A549 (cell line): ENCODE data around the gene FFAR1. TPM values are rescaled to one million over a fixed set of nuclear protein-coding genes. Genes with fewer than 3 reads are reported as not detected.

ENCODE experiments used
- ATAC-seq, 2 experiments: fragments of 200-7000 bp in 1 of 2; fragments of >200 bp in 1 of 2; cut with Nextera tagmentation in 1 of 2; cut with Tn5 transposase in 1 of 2; 3 replicates each; pipeline versions ENCODE4 v1.8.0 to v1.9.1; 2018 to 2020; ENCODE audit warnings: mild to moderate bottlenecking in 1 of 2, moderate library complexity in 1 of 2
- CTCF ChIA-PET: fragments of 300-600 bp; sonication (Branson Sonifier 250); formaldehyde crosslinking; extraction: SDS; loops from one replicate; lab custom pipeline; 2021; ENCODE audit warnings: antibody characterized with exemption, inconsistent platforms; lab: Yijun Ruan, JAX
- POLR2A ChIA-PET: fragments of 350-600 bp; formaldehyde crosslinking; extraction: SDS; loops from one replicate; lab custom pipeline; 2021; ENCODE audit warnings: antibody characterized with exemption, inconsistent platforms; lab: Yijun Ruan, JAX
- DNase-seq, 2 experiments: peaks; one replicate each; pipeline versions ENCODE4 v3.0.0 to v3.0.0-alpha.2; 2011 to 2016; ENCODE audit warnings: low read depth in 1 of 2, low spot score in 1 of 2
- FAIRE-seq: peaks from 2 replicates; lab custom pipeline; 2011; peaks lifted over from hg19 to GRCh38; lab: Jason Lieb, UNC
- H3K27ac ChIP-seq, 2 experiments: fragments of >200 bp; sonication (Bioruptor Twin); formaldehyde crosslinking; 3 replicates each; pipeline ENCODE4 v1.5.1; 2016 to 2017
- H3K4me1 ChIP-seq: fragments of >200 bp; sonication (Bioruptor Twin); formaldehyde crosslinking; 3 replicates; pipeline ENCODE4 v1.6.1; 2016
- H3K4me2 ChIP-seq: fragments of >200 bp; sonication (Bioruptor Twin); formaldehyde crosslinking; 3 replicates; pipeline ENCODE4 v1.6.1; 2016
- H3K4me3 ChIP-seq: fragments of >200 bp; sonication (Bioruptor Twin); formaldehyde crosslinking; 3 replicates; pipeline ENCODE4 v1.5.1; 2016
- H3K9me3 ChIP-seq: fragments of >200 bp; sonication (Bioruptor Twin); formaldehyde crosslinking; 3 replicates; pipeline ENCODE4 v1.6.1; 2016
- CBX8 ChIP-seq: fragments of 200-600 bp; sonication (generic); IDR thresholded peaks from 2 replicates; pipeline ENCODE4 v1.6.1; 2016
- ESRRA ChIP-seq: fragments of 150-350 bp; IDR thresholded peaks from 2 replicates; pipeline ENCODE4 v1.6.1; 2014; ENCODE audit warnings: mild to moderate bottlenecking, low read length, borderline replicate concordance
- FOSL2 ChIP-seq, 2 experiments: fragments of 450-650 bp in 1 of 2; fragments of >200 bp in 1 of 2; sonication (Bioruptor Twin) in 1 of 2; formaldehyde crosslinking; IDR thresholded peaks; 2 replicates each; pipeline versions ENCODE4 v1.5.0 to v1.6.1; 2016 to 2020; ENCODE audit warnings: mild to moderate bottlenecking in 1 of 2, moderate library complexity in 1 of 2
- FOXS1 ChIP-seq: fragments of 250-450 bp; sonication (Bioruptor Pico); IDR thresholded peaks from 2 replicates; pipeline ENCODE4 v1.5.0; 2020; ENCODE audit warnings: mild to moderate bottlenecking, moderate library complexity
- GATA3 ChIP-seq: IDR thresholded peaks from 2 replicates; pipeline ENCODE4 v1.6.1; 2012; ENCODE audit warnings: borderline replicate concordance
- HEYL ChIP-seq: fragments of 250-450 bp; sonication (Bioruptor Pico); IDR thresholded peaks from 2 replicates; pipeline ENCODE4 v1.8.0; 2021; ENCODE audit warnings: mild to moderate bottlenecking, moderate library complexity
- HOXA7 ChIP-seq: fragments of 250-450 bp; sonication (Bioruptor Pico); IDR thresholded peaks from 2 replicates; pipeline ENCODE4 v1.5.0; 2020; ENCODE audit warnings: mild to moderate bottlenecking, moderate library complexity
- HOXB5 ChIP-seq: fragments of 250-450 bp; sonication (Bioruptor Pico); IDR thresholded peaks from 2 replicates; pipeline ENCODE4 v1.5.0; 2020; ENCODE audit warnings: mild to moderate bottlenecking, moderate library complexity
- KDM1A ChIP-seq: fragments of 200-600 bp; sonication (generic); IDR thresholded peaks from 2 replicates; pipeline ENCODE4 v1.6.1; 2016; ENCODE audit warnings: low read depth, mild to moderate bottlenecking
- MAFK ChIP-seq: fragments of 450-650 bp; IDR thresholded peaks from 2 replicates; pipeline ENCODE4 v1.6.1; 2014; ENCODE audit not compliant: partially characterized antibody
- MAZ ChIP-seq: fragments of 150-350 bp; IDR thresholded peaks from 2 replicates; pipeline ENCODE4 v1.6.1; 2014; ENCODE audit warnings: antibody characterized with exemption, low read depth, low read length, borderline replicate concordance
- MYC ChIP-seq: IDR thresholded peaks from 2 replicates; pipeline ENCODE4 v1.6.1; 2012; ENCODE audit warnings: mild to moderate bottlenecking, inconsistent platforms, low read length, improper control_type of control experiment, borderline replicate concordance
- NFE2L2 ChIP-seq: fragments of 150-350 bp; conservative IDR thresholded peaks from 2 replicates; pipeline ENCODE4 v1.6.1; 2014; ENCODE audit warnings: low read length
- NPAS2 ChIP-seq: fragments of 250-450 bp; sonication (Bioruptor Pico); IDR thresholded peaks from 2 replicates; pipeline ENCODE4 v1.8.0; 2022; ENCODE audit warnings: mild to moderate bottlenecking, moderate library complexity, borderline replicate concordance
- POLR2A ChIP-seq: IDR thresholded peaks from 2 replicates; pipeline ENCODE4 v1.6.1; 2012; ENCODE audit warnings: mild to moderate bottlenecking, low read length
- POLR2AphosphoS2 ChIP-seq: conservative IDR thresholded peaks from 2 replicates; pipeline ENCODE4 v1.6.1; 2012; ENCODE audit warnings: low read length, improper control_type of control experiment, inconsistent platforms
- RCOR1 ChIP-seq: fragments of 150-350 bp; IDR thresholded peaks from 2 replicates; pipeline ENCODE4 v1.6.1; 2014; ENCODE audit warnings: antibody characterized with exemption, low read length, low read depth
- TFCP2L1 ChIP-seq: fragments of 250-450 bp; sonication (Bioruptor Pico); IDR thresholded peaks from 2 replicates; pipeline ENCODE4 v1.5.0; 2021; ENCODE audit warnings: mild to moderate bottlenecking
- ZFP36 ChIP-seq: fragments of 450-650 bp; IDR thresholded peaks from 2 replicates; pipeline ENCODE4 v1.6.1; 2014; ENCODE audit warnings: borderline replicate concordance; ENCODE audit not compliant: partially characterized antibody
- WGBS: methylation state at CpG from one replicate; pipeline ENCODE4 v1.1.6; 2017; ENCODE audit errors: missing lambda C conversion rate; 5-methylcytosine and 5-hydroxymethylcytosine counted together
- polyA plus RNA-seq, 4 experiments: library from polyadenylated mRNA; depleted of rRNA in 3 of 4; stranded (reverse); fragments of >200 nt; fragmentation: RNase III in 1 of 4; extraction: RNeasy Plus Mini Kit Qiagen cat#74134 plus additional on column Dnase treatment in 1 of 4; gene quantifications; 2 replicates in 3 of 4; 3 replicates in 1 of 4; pipeline ENCODE4 v1.2.3, GENCODE V29; 2011 to 2017
- TF ChIP-seq, protein P1 (sequence below): fragments of 200-600 bp; sonication (generic); IDR thresholded peaks from 2 replicates; pipeline ENCODE4 v1.6.1; 2016; ENCODE audit warnings: antibody characterized with exemption, mild to moderate bottlenecking, moderate library complexity
- TF ChIP-seq, protein P2 (sequence below): IDR thresholded peaks from 2 replicates; pipeline ENCODE4 v1.6.1; 2012; ENCODE audit warnings: low read depth, borderline replicate concordance
- TF ChIP-seq, protein P3 (sequence below): fragments of 450-650 bp; IDR thresholded peaks from 2 replicates; pipeline ENCODE4 v1.6.1; 2014; ENCODE audit warnings: antibody characterized with exemption
- TF ChIP-seq, protein P4 (sequence below): IDR thresholded peaks from 2 replicates; pipeline ENCODE4 v1.6.1; 2012

Gene FFAR1
- polyA plus RNA-seq, 2 of the 4 experiments (the other 2 are of a cell fraction), result not detected

DNA sequence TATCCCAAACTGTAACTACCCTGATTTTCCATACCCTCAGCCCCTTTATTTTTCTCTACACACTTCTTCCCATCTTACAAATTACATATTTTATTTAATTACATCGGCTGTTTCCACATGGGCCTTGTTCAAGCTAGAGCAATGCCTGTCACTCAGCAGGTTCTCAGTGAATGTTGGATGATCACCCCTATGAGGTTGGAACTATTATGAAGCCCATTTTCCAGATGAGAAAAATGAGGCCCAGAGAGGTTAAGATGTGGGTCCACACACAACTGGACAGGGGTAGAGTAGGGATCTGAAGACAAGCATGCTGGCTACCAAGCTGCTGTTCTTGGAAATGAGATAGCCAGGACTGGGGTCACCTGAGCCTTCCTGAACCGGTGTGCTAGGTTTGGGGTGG lies 45.7 kb upstream of the FFAR1 start (continued):
- TF ChIP-seq, protein P1, sequence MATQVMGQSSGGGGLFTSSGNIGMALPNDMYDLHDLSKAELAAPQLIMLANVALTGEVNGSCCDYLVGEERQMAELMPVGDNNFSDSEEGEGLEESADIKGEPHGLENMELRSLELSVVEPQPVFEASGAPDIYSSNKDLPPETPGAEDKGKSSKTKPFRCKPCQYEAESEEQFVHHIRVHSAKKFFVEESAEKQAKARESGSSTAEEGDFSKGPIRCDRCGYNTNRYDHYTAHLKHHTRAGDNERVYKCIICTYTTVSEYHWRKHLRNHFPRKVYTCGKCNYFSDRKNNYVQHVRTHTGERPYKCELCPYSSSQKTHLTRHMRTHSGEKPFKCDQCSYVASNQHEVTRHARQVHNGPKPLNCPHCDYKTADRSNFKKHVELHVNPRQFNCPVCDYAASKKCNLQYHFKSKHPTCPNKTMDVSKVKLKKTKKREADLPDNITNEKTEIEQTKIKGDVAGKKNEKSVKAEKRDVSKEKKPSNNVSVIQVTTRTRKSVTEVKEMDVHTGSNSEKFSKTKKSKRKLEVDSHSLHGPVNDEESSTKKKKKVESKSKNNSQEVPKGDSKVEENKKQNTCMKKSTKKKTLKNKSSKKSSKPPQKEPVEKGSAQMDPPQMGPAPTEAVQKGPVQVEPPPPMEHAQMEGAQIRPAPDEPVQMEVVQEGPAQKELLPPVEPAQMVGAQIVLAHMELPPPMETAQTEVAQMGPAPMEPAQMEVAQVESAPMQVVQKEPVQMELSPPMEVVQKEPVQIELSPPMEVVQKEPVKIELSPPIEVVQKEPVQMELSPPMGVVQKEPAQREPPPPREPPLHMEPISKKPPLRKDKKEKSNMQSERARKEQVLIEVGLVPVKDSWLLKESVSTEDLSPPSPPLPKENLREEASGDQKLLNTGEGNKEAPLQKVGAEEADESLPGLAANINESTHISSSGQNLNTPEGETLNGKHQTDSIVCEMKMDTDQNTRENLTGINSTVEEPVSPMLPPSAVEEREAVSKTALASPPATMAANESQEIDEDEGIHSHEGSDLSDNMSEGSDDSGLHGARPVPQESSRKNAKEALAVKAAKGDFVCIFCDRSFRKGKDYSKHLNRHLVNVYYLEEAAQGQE, result no peak
- TF ChIP-seq KDM1A, result no peak

DNA sequence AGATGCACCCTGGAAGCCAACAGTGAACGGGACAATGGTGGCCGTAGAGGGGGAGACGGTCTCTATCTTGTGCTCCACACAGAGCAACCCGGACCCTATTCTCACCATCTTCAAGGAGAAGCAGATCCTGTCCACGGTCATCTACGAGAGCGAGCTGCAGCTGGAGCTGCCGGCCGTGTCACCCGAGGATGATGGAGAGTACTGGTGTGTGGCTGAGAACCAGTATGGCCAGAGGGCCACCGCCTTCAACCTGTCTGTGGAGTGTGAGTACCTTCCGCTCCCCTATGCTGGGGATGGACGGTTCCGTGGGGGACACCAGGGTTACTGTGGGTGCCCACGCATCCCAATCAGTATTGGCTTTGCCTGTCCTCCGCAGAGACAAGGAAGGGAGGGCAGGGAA lies 45.3 kb upstream of the FFAR1 start:
- peak; percentile 15 to 20; a peak in 3 of 6 replicates for ATAC-seq
- H3K9me3 ChIP-seq, result 0 out of 3 replicates have a peak, but pooled peaks cover 2% of the 10 kb centered on the region
- TF ChIP-seq ZFP36 (no peak), POLR2AphosphoS2 (no peak), NFE2L2 (no peak), NPAS2 (CRISPR knock-in tag) (no peak), FOSL2 (IDR thresholded peaks at IDR 0.05) (no peak), FOSL2 (CRISPR knock-in tag; IDR thresholded peaks at IDR 0.05) (no peak), MAFK (no peak), HEYL (CRISPR knock-in tag) (no peak), HOXB5 (CRISPR knock-in tag) (no peak), ESRRA (no peak), KDM1A (no peak), MYC (no peak), RCOR1 (no peak), CBX8 (no peak), HOXA7 (no peak)
- TF ChIP-seq, protein P2, sequence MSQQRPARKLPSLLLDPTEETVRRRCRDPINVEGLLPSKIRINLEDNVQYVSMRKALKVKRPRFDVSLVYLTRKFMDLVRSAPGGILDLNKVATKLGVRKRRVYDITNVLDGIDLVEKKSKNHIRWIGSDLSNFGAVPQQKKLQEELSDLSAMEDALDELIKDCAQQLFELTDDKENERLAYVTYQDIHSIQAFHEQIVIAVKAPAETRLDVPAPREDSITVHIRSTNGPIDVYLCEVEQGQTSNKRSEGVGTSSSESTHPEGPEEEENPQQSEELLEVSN, result no peak
- H3K27ac ChIP-seq, result no peak overlapping the region
- ChIA-PET POLR2A (interaction anchor here (0.6 kb wide), 1 partner anchor 343 kb away, joined by 6 read pairs; no protein-coding TSS in a partner anchor), CTCF (interaction anchor here (1.4 to 1.7 kb wide), 2 partner anchors 21 kb away, joined by 4 read pairs; no protein-coding TSS in a partner anchor)
- H3K4me3 ChIP-seq, result no peak overlapping the region
- H3K4me2 ChIP-seq, result no peak overlapping the region
- H3K4me1 ChIP-seq, result 0 out of 3 replicates have a peak, but pooled peaks cover 2% of the 10 kb centered on the region
- 41% methylated on average over 16 of the region's 16 CpGs for WGBS
- no peak for DNase-seq
- no peak for FAIRE-seq

DNA sequence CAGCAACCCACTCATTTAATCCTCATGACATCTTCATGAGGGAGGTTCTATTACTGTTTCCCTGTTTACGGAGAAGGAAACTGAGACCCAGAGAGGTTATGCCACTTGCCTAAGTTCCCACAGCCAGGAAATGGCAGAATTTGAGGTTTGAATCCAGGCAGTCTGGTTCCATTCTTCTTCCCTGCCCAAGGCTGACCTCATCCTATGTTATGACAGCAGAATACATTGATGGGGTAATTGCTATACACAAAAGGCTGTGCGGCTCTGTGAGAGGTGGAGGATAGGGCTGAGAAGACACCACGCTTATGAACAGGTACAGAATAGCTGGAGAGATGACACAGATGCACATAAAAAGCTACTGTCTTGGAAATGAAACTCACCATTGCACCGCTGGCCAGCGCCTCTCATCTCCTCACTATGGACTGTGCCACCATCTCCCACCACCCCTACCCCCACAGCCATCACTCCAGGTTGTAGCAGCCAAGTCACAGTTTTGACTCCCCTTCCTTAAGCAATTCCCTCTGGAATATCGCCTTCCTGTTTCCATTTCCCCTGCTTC lies 44.3 kb upstream of the FFAR1 start:
- ChIA-PET POLR2A (interaction anchor here (0.5 kb wide), 1 partner anchor 35 kb away, joined by 3 read pairs; no protein-coding TSS in a partner anchor), CTCF (interaction anchor here (1.0 to 1.9 kb wide), 2 partner anchors 13 to 34 kb away, joined by 3 to 9 read pairs; partner anchors contain the start of gene USF2)
- WGBS, result 52% methylated on average over 6 of the region's 6 CpGs
- Histone ChIP-seq H3K4me1 (0 out of 3 replicates have a peak, but pooled peaks cover 2% of the 10 kb centered on the region), H3K4me2 (no peak overlapping the region), H3K4me3 (no peak overlapping the region), H3K9me3 (0 out of 3 replicates have a peak, but pooled peaks cover 2% of the 10 kb centered on the region), H3K27ac (no peak overlapping the region)
- no peak; a peak in 1 of 6 replicates for ATAC-seq
- FAIRE-seq, result no peak
- no peak for TF ChIP-seq MAZ
- TF ChIP-seq MYC, result no peak
- TF ChIP-seq TFCP2L1 (CRISPR knock-in tag), result no peak
- TF ChIP-seq, protein P3, sequence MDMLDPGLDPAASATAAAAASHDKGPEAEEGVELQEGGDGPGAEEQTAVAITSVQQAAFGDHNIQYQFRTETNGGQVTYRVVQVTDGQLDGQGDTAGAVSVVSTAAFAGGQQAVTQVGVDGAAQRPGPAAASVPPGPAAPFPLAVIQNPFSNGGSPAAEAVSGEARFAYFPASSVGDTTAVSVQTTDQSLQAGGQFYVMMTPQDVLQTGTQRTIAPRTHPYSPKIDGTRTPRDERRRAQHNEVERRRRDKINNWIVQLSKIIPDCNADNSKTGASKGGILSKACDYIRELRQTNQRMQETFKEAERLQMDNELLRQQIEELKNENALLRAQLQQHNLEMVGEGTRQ, result no peak
- no peak for TF ChIP-seq GATA3
- TF ChIP-seq POLR2A, result no peak
- TF ChIP-seq HEYL (CRISPR knock-in tag), result no peak
- no peak for TF ChIP-seq FOSL2 (IDR thresholded peaks at IDR 0.05)
- no peak for TF ChIP-seq FOSL2 (CRISPR knock-in tag; IDR thresholded peaks at IDR 0.05)
- TF ChIP-seq FOXS1, result no peak
- TF ChIP-seq RCOR1, result no peak
- TF ChIP-seq, protein P4, sequence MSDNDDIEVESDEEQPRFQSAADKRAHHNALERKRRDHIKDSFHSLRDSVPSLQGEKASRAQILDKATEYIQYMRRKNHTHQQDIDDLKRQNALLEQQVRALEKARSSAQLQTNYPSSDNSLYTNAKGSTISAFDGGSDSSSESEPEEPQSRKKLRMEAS, result no peak
- no peak for DNase-seq
